ENCODE results near the gene AHSG. TPM values are rescaled to one million over a fixed set of nuclear protein-coding genes. Genes with fewer than 3 reads are reported as not detected.

AHSG gene
- total RNA-seq, 1 donor from 2014 or later = not detected

DNA sequence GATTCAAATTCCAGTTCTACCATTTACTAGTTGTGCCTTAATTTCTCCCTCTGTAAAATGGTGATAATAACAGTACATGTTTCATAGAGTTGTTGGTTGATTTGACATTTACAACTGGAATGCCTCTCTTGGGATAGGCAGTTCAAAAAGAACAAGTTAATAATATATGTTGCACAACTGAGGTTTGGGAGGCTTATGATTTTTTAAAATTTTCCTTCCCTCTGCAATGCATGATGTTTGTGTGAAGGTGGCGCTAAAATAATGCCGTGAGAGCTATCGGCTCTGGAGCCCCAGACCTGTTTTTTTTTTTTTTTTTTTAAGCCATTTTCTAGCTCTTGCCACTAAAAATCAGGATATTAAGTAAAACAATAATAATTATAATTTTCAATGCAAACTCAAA, 23.7 kb upstream of the AHSG start:
- no peak overlapping the region for H3K4me3 ChIP-seq (ENCODE audit: low read depth, low read length)
- no peak for FAIRE-seq
- TF ChIP-seq, protein P1, sequence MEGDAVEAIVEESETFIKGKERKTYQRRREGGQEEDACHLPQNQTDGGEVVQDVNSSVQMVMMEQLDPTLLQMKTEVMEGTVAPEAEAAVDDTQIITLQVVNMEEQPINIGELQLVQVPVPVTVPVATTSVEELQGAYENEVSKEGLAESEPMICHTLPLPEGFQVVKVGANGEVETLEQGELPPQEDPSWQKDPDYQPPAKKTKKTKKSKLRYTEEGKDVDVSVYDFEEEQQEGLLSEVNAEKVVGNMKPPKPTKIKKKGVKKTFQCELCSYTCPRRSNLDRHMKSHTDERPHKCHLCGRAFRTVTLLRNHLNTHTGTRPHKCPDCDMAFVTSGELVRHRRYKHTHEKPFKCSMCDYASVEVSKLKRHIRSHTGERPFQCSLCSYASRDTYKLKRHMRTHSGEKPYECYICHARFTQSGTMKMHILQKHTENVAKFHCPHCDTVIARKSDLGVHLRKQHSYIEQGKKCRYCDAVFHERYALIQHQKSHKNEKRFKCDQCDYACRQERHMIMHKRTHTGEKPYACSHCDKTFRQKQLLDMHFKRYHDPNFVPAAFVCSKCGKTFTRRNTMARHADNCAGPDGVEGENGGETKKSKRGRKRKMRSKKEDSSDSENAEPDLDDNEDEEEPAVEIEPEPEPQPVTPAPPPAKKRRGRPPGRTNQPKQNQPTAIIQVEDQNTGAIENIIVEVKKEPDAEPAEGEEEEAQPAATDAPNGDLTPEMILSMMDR (IDR thresholded peaks at IDR 0.05; ENCODE audit: insufficient read depth, low read length, severe bottlenecking) = peak; percentile 14
- peak; percentile 42 for DNase-seq (ENCODE audit: low read depth)
- no peaks in the 10 kb centered on the region for H3K27me3 ChIP-seq (ENCODE audit: control insufficient read depth, insufficient read depth, low read length)
- peaks cover 2% of the 10 kb centered on the region for H3K36me3 ChIP-seq (ENCODE audit: control insufficient read depth, insufficient read depth, low read length)

DNA sequence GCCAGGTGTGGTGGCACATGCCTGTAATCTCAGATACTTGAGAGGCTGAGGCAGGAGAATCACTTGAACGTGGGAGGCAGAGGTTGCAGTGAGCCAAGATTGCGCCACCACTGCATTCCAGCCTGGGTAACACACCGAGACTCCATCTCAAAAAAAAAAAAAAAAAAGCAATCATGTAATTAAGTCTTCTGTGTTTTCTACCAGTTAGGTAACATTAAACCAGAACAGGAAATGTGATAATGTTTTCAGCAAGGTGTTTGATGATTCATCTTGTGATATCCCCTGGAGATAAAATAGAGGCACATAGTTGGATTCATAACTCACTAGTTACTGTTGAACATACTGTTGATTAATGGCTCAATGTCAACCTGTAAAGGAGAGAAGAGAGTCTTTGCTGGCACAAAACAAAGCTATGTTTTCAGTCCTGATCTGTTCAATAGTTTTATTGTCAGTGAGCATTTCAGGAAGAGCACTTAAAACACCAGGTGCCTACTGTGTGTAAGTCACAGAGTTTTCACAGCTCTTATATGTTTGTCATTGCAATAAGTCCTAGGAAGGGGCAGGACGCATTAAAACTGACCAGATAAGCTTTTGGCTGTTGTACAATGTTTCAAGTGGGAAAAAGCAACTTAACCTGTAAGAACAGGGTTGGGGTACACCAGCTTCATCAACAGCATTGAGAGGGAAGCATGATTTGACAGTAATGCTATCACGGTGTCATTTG, 22.8 kb upstream of the AHSG start:
- no peaks in the 10 kb centered on the region for H3K27me3 ChIP-seq (ENCODE audit: control insufficient read depth, insufficient read depth, low read length)
- H3K36me3 ChIP-seq (ENCODE audit: control insufficient read depth, insufficient read depth, low read length) = peaks cover 2% of the 10 kb centered on the region
- TF ChIP-seq, protein P1 (IDR thresholded peaks at IDR 0.05; ENCODE audit: insufficient read depth, low read length, severe bottlenecking) = no peak
- DNase-seq (ENCODE audit: low read depth) = peak; percentile 99
- FAIRE-seq = no peak
- H3K4me3 ChIP-seq (ENCODE audit: low read depth, low read length) = no peak overlapping the region

DNA sequence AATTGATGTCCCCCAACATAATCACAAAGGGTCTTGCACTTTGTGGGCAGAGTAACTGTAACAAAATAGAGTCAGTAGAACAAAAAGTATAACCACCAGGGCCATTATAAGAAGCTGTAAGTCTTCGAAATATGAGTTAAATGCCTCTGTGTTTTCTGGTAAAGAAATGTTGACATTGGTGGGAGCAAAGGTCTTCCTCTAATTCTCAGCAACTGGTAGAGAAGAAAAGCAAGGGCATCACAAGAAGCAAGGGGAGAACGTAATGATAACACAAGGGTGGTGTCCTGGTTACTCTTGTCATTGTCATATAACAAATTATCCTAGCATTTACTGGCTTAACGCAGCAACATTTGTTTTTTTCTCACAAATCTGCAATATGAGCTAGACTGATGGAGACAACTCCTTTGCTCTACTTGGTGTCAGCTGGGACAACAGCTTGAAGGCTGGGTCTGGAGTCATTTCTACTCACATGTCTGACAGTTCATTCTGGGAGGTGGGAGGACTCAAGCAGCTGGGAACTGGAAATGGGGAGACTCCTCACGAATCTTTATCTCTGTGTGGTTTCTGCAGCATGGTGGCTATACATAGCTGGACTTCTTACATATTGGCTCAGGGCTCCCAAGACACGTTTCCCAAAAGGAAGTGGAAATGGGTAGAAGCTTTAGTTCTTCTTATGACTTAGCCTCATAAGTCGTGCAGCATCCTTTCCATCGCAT, 22.1 kb upstream of the AHSG start:
- TF ChIP-seq, protein P1 (IDR thresholded peaks at IDR 0.05; ENCODE audit: insufficient read depth, low read length, severe bottlenecking) = no peak
- H3K36me3 ChIP-seq (ENCODE audit: control insufficient read depth, insufficient read depth, low read length) = peaks cover under 1% of the 10 kb centered on the region
- no peaks in the 10 kb centered on the region for H3K27me3 ChIP-seq (ENCODE audit: control insufficient read depth, insufficient read depth, low read length)
- DNase-seq (ENCODE audit: low read depth) = no peak
- FAIRE-seq = peak; percentile 40
- no peak overlapping the region for H3K4me3 ChIP-seq (ENCODE audit: low read depth, low read length)

DNA sequence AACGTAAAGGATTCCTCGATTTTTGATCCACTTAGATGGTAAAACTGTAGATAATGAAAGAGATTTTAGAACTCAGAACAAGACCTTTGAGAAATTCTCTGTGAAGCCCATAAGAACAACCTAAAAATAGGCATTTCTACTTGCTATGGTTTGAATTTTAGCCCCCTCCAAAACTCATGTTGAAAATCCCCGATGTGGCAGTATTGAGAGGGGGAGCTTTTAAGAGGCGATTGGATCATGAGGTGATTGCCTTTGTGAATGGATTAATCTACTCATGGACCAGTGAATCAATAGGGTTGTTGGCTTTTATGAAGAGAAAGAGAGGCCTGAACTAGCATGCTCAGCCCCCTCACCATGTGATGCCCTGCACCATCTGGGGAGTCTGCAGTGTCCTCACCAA, 20.2 kb upstream of the AHSG start:
- no peak for DNase-seq (ENCODE audit: low read depth)
- TF ChIP-seq, protein P1 (IDR thresholded peaks at IDR 0.05; ENCODE audit: insufficient read depth, low read length, severe bottlenecking) = no peak
- no peak for FAIRE-seq

DNA sequence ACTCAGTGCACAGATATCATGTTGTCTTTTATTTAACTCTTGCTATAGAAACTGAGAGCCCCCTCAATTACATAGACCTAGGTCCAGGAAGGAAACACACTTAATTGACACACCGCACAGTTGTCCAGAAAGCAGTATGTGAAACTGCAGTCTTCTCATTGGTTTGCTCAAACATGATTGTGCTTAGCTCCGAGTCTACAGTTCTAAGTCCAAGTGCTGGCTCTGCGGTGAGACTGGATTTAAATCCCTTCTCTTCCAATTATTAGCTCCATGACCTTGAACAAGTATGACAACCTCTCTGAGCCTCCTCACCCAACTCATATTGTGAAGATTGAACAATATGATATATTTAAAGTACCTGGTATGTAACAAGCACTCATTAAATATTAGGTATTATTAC, 19.0 kb upstream of the AHSG start:
- FAIRE-seq = no peak
- Histone ChIP-seq H3K36me3 (ENCODE audit: control insufficient read depth, insufficient read depth, low read length) (no peaks in the 10 kb centered on the region), H3K27me3 (ENCODE audit: control insufficient read depth, insufficient read depth, low read length) (no peaks in the 10 kb centered on the region), H3K4me3 (ENCODE audit: low read depth, low read length) (no peak overlapping the region)
- no peak for DNase-seq (ENCODE audit: low read depth)
- TF ChIP-seq, protein P1 (IDR thresholded peaks at IDR 0.05; ENCODE audit: insufficient read depth, low read length, severe bottlenecking) = no peak

More for the DNA sequence above, 20.2 kb upstream of the AHSG start:
- no peak overlapping the region for H3K4me3 ChIP-seq (ENCODE audit: low read depth, low read length)
- no peaks in the 10 kb centered on the region for H3K36me3 ChIP-seq (ENCODE audit: control insufficient read depth, insufficient read depth, low read length)
- no peaks in the 10 kb centered on the region for H3K27me3 ChIP-seq (ENCODE audit: control insufficient read depth, insufficient read depth, low read length)

All from bronchial epithelial cell (primary cell).